ENCODE results near the gene NUBP2. TPM values are rescaled to one million over a fixed set of nuclear protein-coding genes. Genes with fewer than 3 reads are reported as not detected.
"Not testable (repeated sequence)": the region's sequence is repeated elsewhere in the genome, so short reads cannot be mapped to it uniquely, and the experiment has no call there.

Gene NUBP2
- total RNA-seq, 1 donor from 2014 or later: 66.1 TPM

GRCh38 chr16:1794908-1795666 lies 12.3 kb downstream of the NUBP2 start:
- DNase-seq: peak; percentile 16
- Mint-ChIP-seq H3K36me3 (ENCODE audit: unreplicated experiment) (peaks cover 11% of the 10 kb centered on the region), H3K9me3 (ENCODE audit: unreplicated experiment) (peaks cover 9% of the 10 kb centered on the region), H3K27ac (ENCODE audit: unreplicated experiment) (no peak overlapping the region), H3K4me1 (ENCODE audit: low read depth, unreplicated experiment) (no peaks in the 10 kb centered on the region), H3K27me3 (ENCODE audit: unreplicated experiment) (no peaks in the 10 kb centered on the region), H3K4me3 (ENCODE audit: unreplicated experiment) (no peak overlapping the region)
- TF ChIP-seq CTCF (IDR thresholded peaks at IDR 0.05; ENCODE audit: partially characterized antibody, unreplicated experiment): no peak

GRCh38 chr16:1799263-1799662 lies 16.5 kb downstream of the NUBP2 start:
- not testable (repeated sequence) for H3K27ac Mint-ChIP-seq (ENCODE audit: unreplicated experiment); H3K4me1 Mint-ChIP-seq (ENCODE audit: low read depth, unreplicated experiment); H3K27me3 Mint-ChIP-seq (ENCODE audit: unreplicated experiment); H3K4me3 Mint-ChIP-seq (ENCODE audit: unreplicated experiment); DNase-seq
- peaks cover 12% of the 10 kb centered on the region for H3K9me3 Mint-ChIP-seq (ENCODE audit: unreplicated experiment)
- peaks cover 20% of the 10 kb centered on the region for H3K36me3 Mint-ChIP-seq (ENCODE audit: unreplicated experiment)

- H3K36me3 Mint-ChIP-seq (ENCODE audit: unreplicated experiment): peaks cover 20% of the 10 kb centered on the region
Measured at GRCh38 chr16:1800701-1801100, 17.9 kb downstream of the NUBP2 start.

GRCh38 chr16:1807626-1808025 lies 24.9 kb downstream of the NUBP2 start:
- DNase-seq: no peak
- Mint-ChIP-seq H3K27me3 (ENCODE audit: unreplicated experiment) (no peaks in the 10 kb centered on the region), H3K4me1 (ENCODE audit: low read depth, unreplicated experiment) (peaks cover 2% of the 10 kb centered on the region), H3K36me3 (ENCODE audit: unreplicated experiment) (peaks cover 5% of the 10 kb centered on the region), H3K27ac (ENCODE audit: unreplicated experiment) (no peak overlapping the region), H3K9me3 (ENCODE audit: unreplicated experiment) (peaks cover 1% of the 10 kb centered on the region), H3K4me3 (ENCODE audit: unreplicated experiment) (no peak overlapping the region)
- no peak for TF ChIP-seq CTCF (IDR thresholded peaks at IDR 0.05; ENCODE audit: partially characterized antibody, unreplicated experiment)

More at GRCh38 chr16:1800701-1801100, 17.9 kb downstream of the NUBP2 start:
- peaks cover 3% of the 10 kb centered on the region for H3K27me3 Mint-ChIP-seq (ENCODE audit: unreplicated experiment)
- H3K4me1 Mint-ChIP-seq (ENCODE audit: low read depth, unreplicated experiment): no peaks in the 10 kb centered on the region
- H3K9me3 Mint-ChIP-seq (ENCODE audit: unreplicated experiment): peaks cover 12% of the 10 kb centered on the region
- DNase-seq: no peak
- TF ChIP-seq CTCF (IDR thresholded peaks at IDR 0.05; ENCODE audit: partially characterized antibody, unreplicated experiment): no peak
- no peak overlapping the region for H3K4me3 Mint-ChIP-seq (ENCODE audit: unreplicated experiment)
- no peak overlapping the region for H3K27ac Mint-ChIP-seq (ENCODE audit: unreplicated experiment)

GRCh38 chr16:1808691-1809090 lies 25.9 kb downstream of the NUBP2 start:
- Mint-ChIP-seq H3K36me3 (ENCODE audit: unreplicated experiment) (peaks cover 5% of the 10 kb centered on the region), H3K4me3 (ENCODE audit: unreplicated experiment) (no peak overlapping the region)

More at GRCh38 chr16:1808691-1809090, 25.9 kb downstream of the NUBP2 start:
- no peaks in the 10 kb centered on the region for H3K27me3 Mint-ChIP-seq (ENCODE audit: unreplicated experiment)
- no peak for DNase-seq
- no peak for TF ChIP-seq CTCF (IDR thresholded peaks at IDR 0.05; ENCODE audit: partially characterized antibody, unreplicated experiment)
- peaks cover 1% of the 10 kb centered on the region for H3K9me3 Mint-ChIP-seq (ENCODE audit: unreplicated experiment)
- peaks cover 2% of the 10 kb centered on the region for H3K4me1 Mint-ChIP-seq (ENCODE audit: low read depth, unreplicated experiment)
- H3K27ac Mint-ChIP-seq (ENCODE audit: unreplicated experiment): no peak overlapping the region

Measured in glutamatergic neuron (in vitro differentiated cells).